Rectal smooth muscle tissue (tissue), 1 donor: ENCODE measurements around the gene EHBP1.

Experiments
- H3K27ac ChIP-seq: one replicate; pipeline ENCODE4 v1.7.0; 2013; ENCODE audit warnings: low read depth, low read length, inconsistent platforms
- H3K27me3 ChIP-seq: one replicate; pipeline ENCODE4 v1.7.0; 2013; ENCODE audit warnings: low read length; ENCODE audit not compliant: control insufficient read depth, insufficient read depth
- H3K36me3 ChIP-seq: one replicate; pipeline ENCODE4 v1.7.0; 2013; ENCODE audit warnings: low read length; ENCODE audit not compliant: control insufficient read depth, insufficient read depth
- H3K4me1 ChIP-seq: one replicate; pipeline ENCODE4 v1.7.0; 2013; ENCODE audit warnings: low read length; ENCODE audit not compliant: control insufficient read depth, insufficient read depth
- H3K4me3 ChIP-seq: one replicate; pipeline ENCODE4 v1.7.0; 2013; ENCODE audit warnings: low read length
- H3K9ac ChIP-seq: one replicate; pipeline ENCODE4 v1.7.0; 2013; ENCODE audit warnings: low read length

EHBP1 gene

DNA sequence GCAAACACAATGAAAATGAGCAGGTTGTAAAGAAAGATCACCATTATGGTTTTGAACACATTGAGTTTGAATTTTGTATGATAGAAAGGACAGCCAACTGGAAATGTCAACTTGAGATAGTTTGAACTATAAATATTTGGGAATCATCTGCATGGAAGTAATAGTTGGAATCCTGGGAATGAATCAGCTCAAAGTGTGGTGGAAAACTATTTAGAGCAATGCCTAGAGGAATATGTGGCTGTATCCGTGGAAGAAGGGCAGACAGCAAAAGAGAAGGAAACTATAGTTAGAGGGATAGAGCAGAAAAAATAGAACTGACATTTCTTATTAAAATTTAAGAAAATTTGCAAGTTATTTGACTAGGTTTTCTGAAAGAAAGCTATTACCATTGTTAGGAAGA lies 232.6 kb downstream of the EHBP1 start:
- peaks cover 2% of the 10 kb centered on the region for H3K36me3 ChIP-seq

DNA sequence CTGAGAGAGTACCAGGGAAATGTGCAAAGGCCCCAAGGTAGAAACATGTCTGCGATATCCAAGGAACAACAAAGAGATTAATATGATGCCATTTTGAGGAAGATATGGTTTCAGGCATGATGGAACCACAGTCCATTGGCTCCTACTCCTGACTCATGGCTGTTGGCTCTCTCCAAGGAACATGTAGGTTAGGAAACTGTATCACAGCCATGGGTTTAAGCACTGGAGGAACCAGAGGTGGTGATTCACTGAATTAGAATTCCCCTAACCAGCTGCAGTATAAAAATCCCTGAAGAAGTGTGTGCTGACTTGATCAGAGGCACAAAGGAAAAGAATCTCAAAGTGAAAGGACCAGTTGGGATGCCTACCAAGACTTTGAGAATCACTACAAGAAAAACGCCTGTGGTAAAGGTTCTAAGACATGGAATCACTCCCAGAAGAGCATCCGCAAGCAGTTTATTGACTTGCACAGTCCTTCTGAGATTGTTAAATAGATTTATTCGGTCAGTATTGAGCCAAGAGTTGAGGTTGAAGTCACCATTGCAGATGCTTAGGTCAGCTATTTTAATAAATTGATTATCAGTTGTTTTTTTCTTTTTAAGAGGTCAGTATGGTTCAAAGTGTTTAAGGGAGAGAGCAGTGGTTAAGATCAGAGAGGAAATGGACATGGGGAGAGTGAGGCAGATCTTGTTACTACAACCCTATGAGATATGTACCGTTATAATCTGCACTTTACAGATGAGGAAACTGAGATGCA lies 234.4 kb downstream of the EHBP1 start:
- H3K36me3 ChIP-seq = peaks cover 2% of the 10 kb centered on the region
- H3K27me3 ChIP-seq = no peaks in the 10 kb centered on the region
- no peak overlapping the region for H3K27ac ChIP-seq
- no peaks in the 10 kb centered on the region for H3K4me1 ChIP-seq
- H3K4me3 ChIP-seq = no peak overlapping the region
- H3K9ac ChIP-seq = no peak overlapping the region

More for the DNA sequence above, 232.6 kb downstream of the EHBP1 start:
- Histone ChIP-seq H3K27ac (no peak overlapping the region), H3K9ac (no peak overlapping the region), H3K27me3 (no peaks in the 10 kb centered on the region), H3K4me3 (no peak overlapping the region), H3K4me1 (no peaks in the 10 kb centered on the region)

DNA sequence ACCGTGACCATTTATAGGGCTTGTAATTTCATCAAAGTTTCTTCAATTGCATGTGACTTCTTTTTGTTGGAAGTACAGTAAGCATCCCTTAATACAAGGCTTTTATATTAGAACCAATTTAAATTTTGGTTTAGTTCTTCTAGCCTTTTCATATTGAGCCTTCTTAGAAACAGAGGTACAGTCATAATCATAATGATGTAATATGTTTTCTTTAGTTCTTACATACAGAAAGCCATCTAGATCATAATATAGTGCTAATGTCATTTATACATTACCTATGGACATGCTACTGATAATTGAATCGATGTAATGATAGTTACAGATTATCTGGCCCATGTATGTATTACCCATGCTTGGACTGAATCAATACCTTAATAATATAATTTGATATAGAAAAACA lies 235.2 kb downstream of the EHBP1 start:
- Histone ChIP-seq H3K4me3 (no peak overlapping the region), H3K4me1 (no peaks in the 10 kb centered on the region), H3K36me3 (peaks cover 2% of the 10 kb centered on the region), H3K27me3 (no peaks in the 10 kb centered on the region), H3K27ac (no peak overlapping the region), H3K9ac (no peak overlapping the region)

DNA sequence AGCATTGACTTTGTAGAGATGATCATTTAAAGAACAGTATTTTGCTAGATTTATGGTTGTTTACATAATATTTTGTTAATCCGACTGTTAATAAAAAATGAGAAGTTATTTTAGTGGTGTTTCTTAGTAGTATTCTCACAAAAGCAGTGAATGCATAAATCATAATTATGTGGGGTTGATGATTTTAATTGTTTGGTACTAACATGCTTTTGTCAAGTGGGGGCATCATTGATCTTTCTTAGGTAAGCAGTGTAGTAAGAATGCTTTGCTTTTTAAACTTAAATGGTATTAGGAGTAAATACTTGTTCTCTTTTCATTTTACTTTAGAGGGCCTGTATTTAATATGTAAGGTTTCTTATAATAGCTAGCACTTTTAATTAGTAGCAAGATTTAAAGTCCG lies 235.9 kb downstream of the EHBP1 start:
- Histone ChIP-seq H3K36me3 (peaks cover 2% of the 10 kb centered on the region), H3K4me3 (no peak overlapping the region), H3K9ac (no peak overlapping the region), H3K27me3 (no peaks in the 10 kb centered on the region), H3K27ac (no peak overlapping the region), H3K4me1 (no peaks in the 10 kb centered on the region)

DNA sequence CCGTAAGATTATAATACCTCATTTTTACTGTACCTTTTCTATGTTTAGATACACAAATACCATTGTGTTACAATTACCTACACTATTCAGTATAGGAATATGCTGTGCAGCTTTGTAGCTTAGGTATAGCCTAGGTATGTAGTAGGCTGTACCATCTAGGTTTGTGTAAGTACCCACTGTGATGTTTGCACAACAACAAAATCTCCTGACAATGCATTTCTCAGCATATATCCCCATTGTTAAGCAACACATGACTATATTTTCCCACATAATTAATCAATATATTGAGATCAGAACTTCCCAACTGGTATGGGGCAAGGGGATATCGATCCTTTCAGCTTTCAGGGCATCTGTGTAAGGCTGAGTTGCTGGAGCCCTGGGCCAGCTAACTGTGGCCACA lies 238.8 kb downstream of the EHBP1 start:
- H3K9ac ChIP-seq = no peak overlapping the region
- peaks cover 2% of the 10 kb centered on the region for H3K36me3 ChIP-seq
- H3K27ac ChIP-seq = no peak overlapping the region
- H3K4me3 ChIP-seq = no peak overlapping the region
- no peaks in the 10 kb centered on the region for H3K27me3 ChIP-seq
- H3K4me1 ChIP-seq = no peaks in the 10 kb centered on the region

DNA sequence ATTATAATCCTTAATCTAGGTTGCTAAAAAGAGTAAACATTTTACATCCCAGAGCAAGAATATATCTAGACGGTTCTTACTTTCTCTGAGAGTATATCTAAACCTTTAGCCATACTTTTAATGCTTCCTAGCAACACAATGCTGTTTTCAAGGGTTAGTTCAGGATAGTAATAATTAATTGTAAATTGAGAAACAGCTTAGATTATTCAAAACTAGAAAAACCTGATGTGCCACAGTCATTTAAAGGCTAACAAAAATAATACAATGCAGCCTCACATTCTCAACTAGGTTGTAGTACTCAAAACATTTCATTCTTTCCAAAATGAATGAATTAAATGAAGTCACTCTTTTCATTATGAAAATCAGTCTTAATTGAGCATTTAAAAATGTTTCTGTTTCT lies 241.9 kb downstream of the EHBP1 start:
- no peaks in the 10 kb centered on the region for H3K4me1 ChIP-seq
- H3K4me3 ChIP-seq = no peak overlapping the region
- no peaks in the 10 kb centered on the region for H3K27me3 ChIP-seq
- no peak overlapping the region for H3K27ac ChIP-seq
- H3K9ac ChIP-seq = no peak overlapping the region
- H3K36me3 ChIP-seq = no peaks in the 10 kb centered on the region

DNA sequence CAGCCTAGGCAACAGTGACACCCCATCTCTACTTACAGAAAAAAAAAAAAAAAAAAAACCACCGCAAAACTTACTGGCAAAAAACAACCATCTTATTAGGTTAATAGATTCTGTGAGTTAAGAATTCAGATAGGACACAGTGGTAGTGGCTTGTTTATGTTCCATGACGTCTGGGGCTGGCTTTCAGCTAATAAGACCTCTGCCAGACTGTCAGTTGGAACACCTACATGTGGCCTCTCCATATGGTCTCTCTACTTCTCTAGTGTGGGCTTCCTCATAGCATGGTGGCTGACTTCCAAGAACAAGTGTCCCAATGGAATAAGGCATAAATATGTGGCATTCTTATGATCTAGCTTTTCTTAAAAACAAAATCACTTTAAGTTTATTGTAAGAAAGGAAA lies 251.1 kb downstream of the EHBP1 start:
- Histone ChIP-seq H3K9ac (no peak overlapping the region), H3K27ac (no peak overlapping the region), H3K4me3 (no peak overlapping the region), H3K27me3 (no peaks in the 10 kb centered on the region), H3K36me3 (peaks cover 2% of the 10 kb centered on the region), H3K4me1 (no peaks in the 10 kb centered on the region)

DNA sequence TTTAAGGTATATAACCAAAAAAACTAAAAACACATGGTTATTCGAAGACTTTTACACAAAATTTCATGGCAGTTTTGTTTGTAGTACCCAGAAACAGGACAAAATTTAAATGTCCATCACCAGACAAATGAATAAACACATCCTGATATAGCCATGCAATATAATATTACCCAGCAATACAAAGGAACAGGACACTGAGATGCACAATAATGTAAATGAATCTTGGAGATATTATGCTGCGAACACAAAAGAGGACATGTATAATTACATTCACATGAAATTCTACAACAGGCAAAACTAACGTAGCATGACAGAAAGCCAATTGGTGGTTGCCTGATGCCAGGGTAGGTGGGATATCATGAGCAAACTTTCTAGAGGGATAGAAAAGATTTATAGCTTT lies 252.7 kb downstream of the EHBP1 start:
- no peak overlapping the region for H3K4me3 ChIP-seq
- no peak overlapping the region for H3K9ac ChIP-seq
- no peaks in the 10 kb centered on the region for H3K4me1 ChIP-seq
- H3K36me3 ChIP-seq = peaks cover 5% of the 10 kb centered on the region
- no peak overlapping the region for H3K27ac ChIP-seq
- no peaks in the 10 kb centered on the region for H3K27me3 ChIP-seq

DNA sequence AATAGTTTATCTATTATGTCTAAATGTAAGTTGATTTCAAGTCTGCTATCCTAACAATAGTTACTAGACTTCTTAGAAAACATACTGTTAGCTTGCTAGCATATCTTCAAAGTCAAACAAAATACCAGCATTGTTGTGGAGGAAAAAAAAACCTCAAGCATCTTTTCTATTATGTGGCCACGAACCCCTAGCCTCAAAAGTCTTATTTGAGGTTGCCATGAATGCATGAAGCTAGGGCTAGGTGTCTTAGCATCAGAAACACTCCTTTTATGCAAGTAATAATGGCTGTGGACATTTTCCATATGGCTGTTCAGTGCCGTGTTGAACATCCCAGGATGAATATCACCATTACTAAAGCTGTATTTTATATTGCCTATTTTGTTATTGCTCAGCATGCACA lies 258.5 kb downstream of the EHBP1 start:
- H3K4me3 ChIP-seq = no peak overlapping the region
- H3K4me1 ChIP-seq = no peaks in the 10 kb centered on the region
- peaks cover 4% of the 10 kb centered on the region for H3K36me3 ChIP-seq
- H3K27me3 ChIP-seq = no peaks in the 10 kb centered on the region
- no peak overlapping the region for H3K27ac ChIP-seq
- no peak overlapping the region for H3K9ac ChIP-seq

DNA sequence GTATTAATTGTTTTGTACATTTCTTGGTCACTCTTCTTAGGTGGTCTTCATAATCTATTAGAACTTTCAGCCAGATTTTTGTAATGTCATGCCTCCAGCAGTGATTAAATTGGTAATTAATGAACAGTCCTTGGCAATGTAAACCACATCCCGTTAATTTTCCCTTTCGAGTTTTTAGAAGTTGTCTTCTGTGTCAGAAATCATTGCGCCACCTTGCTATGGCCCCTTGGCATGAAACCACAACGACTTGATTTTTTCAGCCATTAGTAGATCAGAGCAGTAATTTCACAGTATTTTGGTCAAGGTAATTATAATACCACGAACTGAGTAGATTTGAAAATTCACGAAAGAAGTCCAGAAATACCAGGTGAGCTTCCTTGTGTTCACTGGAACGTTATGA lies 259.2 kb downstream of the EHBP1 start:
- no peak overlapping the region for H3K4me3 ChIP-seq
- no peak overlapping the region for H3K9ac ChIP-seq
- peaks cover 4% of the 10 kb centered on the region for H3K36me3 ChIP-seq
- H3K27me3 ChIP-seq = no peaks in the 10 kb centered on the region
- no peaks in the 10 kb centered on the region for H3K4me1 ChIP-seq
- H3K27ac ChIP-seq = no peak overlapping the region

DNA sequence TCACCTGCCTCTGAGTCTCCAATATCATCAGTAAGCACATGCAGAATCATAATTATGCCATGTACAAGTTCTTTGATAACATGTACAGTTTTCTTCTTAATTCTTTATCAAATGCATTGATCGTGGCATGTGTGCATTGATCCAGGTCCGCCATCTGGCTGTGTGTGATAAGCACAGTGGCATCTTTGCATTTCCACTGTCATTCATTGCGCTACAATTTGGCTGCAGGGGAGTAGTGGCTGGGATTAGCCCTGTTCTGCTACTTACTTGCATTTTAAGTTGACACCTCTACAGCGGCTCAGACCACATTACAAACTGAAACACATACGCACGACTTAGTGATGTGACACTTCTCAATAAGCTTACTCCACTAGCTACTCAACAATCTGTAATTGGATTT lies 261.5 kb downstream of the EHBP1 start:
- Histone ChIP-seq H3K4me1 (no peaks in the 10 kb centered on the region), H3K36me3 (peaks cover 2% of the 10 kb centered on the region), H3K27me3 (no peaks in the 10 kb centered on the region), H3K9ac (no peak overlapping the region), H3K27ac (no peak overlapping the region), H3K4me3 (no peak overlapping the region)

DNA sequence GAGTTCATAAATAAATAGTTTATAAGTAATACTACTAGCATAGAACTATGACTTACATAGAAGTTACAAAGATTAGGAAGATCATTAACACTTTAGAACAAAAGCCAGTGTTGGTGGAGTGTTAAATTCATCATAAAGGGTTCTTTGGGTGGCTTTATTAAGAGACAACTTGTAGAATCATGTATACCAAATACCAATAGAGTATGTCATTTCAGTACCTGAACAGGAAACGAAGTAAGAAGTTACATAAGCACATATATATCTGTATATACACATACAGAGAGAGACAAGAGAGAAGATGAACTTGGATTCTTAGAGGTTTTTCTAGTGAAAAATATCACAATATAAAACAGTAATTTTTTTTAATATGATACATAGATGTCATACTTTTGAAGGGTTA lies 262.7 kb downstream of the EHBP1 start:
- Histone ChIP-seq H3K36me3 (no peaks in the 10 kb centered on the region), H3K4me3 (no peak overlapping the region), H3K4me1 (no peaks in the 10 kb centered on the region)

DNA sequence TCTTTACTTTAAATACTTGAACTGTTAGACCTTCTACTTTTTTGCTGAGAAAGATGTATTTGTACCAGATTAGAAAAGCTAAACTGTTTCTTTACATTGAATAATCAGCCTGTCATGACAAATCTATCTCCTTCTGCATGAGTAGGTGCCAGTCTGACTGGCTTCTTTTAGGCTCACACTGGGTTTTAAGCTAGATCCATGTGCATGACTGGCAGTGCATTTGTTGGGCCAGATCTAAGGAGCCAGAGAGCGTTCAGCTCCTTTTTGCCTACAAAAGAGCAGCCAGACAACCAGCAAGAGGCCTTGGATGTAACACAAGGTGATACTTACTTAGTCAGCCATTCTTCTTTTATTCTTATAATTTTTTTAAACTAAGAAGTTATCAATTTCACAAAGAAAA lies 263.2 kb downstream of the EHBP1 start:
- H3K36me3 ChIP-seq = no peaks in the 10 kb centered on the region
- H3K9ac ChIP-seq = no peak overlapping the region
- H3K4me1 ChIP-seq = no peaks in the 10 kb centered on the region
- no peak overlapping the region for H3K4me3 ChIP-seq
- H3K27ac ChIP-seq = no peak overlapping the region
- H3K27me3 ChIP-seq = no peaks in the 10 kb centered on the region

More for the DNA sequence above, 262.7 kb downstream of the EHBP1 start:
- no peak overlapping the region for H3K27ac ChIP-seq
- H3K27me3 ChIP-seq = no peaks in the 10 kb centered on the region
- H3K9ac ChIP-seq = no peak overlapping the region
